T-helper 1 cell (primary cell): ENCODE measurements around the gene DROSHA.

Experiments used
- DNase-seq, 5 donors: peaks; one replicate each; pipeline ENCODE4 v3.0.0-alpha.2; 2012 to 2020

The DROSHA gene

DNA sequence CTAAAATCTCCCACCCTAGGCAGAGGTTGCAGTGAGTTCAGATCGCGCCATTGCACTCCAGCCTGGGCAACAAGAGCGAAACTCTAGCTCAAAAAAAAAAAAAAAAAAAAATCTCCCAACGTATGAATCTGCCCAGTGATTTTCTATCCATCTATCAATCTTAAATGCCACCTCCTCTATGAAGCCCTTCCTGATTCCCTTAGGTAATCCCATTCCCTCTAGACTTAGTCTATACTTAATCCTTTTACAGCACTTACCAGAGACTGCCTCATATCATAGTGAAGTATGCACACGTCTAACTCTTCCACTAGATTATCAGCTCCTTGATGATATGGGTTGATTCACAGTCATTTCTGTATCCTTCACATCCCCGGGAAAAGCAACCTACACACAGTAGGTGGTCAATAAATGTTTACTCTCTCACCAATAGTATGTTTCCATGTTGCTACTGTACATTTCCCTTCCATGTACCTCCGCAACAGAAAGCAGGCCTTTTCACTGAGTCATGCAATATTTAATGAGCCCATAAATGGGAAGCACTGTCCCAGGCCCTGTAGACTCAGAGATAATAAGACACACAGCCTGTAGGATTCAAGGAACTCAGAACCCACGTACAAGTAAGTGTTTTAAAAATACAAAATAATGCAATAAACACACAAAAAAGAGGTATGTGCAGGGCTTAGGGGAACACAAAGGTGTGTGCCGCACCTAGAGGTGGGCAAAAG lies 1.2 kb downstream of the DROSHA start:
- DNase-seq: no peak

DNA sequence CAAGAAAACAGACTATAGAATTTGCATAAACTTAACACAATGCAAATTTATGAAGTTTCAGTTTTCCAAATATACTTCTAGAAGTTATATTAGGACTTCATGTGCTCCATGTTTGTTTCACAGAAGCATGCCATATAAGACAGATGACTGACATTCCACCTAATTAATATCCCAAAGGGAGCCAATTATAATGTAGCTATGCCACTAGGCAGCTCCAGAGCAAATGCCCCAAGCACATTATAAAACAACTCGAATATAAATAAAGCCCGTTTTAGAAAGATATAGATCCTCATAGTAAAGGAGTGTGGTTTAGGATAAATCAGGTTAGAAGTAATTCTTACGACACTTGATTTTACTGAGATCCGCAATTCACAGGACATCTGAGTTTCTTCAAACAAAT lies 8.9 kb downstream of the DROSHA start:
- DNase-seq: no peak

DNA sequence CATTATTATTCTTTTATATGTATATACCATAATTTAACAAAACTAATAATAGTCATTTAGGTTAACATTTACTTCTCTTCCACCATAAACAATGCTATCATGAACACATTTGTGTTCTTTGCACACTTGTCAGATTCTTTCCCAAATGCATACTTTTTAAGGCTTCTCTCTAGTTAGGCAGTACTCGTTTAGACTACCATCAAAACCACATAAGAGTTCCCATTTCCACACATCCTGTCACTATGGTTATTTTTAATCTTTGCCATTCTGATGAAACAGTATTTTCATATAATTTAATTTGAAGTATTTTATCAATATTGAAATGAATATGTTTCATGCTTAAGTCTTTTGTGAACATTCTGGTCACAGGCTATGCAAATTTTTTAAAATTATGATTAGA lies 15.1 kb downstream of the DROSHA start:
- DNase-seq: no peak

DNA sequence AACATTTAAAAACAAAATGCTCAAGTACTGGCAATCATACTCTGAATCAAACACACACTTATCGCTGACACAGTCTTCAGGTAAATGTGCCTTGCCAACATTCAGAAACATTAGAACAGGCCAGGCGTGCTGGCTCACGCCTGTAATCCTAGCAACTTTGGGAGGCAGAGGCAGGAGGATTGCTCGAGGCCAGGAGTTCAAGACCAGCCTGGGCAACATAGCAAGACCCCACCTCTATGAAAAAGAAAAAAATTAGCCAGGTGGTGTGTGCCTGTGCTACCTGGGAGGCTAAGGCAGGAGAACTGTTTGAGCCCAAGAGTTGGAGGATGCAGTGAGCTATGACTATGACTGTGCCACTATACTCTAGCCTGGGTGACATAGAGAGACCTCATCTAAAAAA lies 20.6 kb downstream of the DROSHA start:
- DNase-seq: no peak

DNA sequence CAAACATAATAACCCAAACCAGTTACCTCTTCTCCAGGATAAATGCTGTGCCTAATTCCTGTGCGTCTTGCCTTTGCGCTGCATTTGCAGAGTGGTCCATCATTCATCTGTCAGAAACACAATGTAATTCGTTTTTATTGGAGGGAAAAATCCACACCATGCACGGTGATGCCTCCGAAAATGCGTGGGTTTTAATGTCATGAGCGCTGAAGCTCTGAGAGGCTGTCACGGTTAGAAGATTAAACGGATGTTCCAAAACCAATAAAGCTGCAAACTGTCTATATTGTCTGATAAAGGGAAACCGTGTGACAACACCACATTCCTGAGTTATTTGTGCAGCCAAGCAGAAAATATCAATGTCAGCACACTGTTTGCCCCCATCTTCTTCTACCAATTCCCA lies 27.4 kb downstream of the DROSHA start:
- DNase-seq: no peak

DNA sequence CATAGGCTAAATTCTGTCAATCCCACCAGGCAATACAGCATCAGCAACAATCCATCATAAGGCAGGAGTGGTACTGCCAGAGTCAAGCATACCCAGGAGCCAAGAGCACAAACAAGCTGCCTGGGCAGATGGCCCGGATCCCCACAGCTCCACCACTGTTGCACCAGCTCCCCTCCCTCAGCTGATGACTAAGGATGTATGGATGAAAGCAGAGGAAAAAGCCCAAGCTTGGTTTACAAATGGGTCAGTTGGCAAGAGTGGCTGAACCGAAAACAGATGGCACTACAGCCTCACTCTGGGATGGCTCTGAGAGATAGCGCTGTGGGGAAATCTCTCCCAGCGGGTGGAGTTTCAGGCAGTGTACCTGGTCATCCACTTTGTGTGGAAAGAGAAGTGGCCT lies 29.4 kb downstream of the DROSHA start:
- no peak for DNase-seq

DNA sequence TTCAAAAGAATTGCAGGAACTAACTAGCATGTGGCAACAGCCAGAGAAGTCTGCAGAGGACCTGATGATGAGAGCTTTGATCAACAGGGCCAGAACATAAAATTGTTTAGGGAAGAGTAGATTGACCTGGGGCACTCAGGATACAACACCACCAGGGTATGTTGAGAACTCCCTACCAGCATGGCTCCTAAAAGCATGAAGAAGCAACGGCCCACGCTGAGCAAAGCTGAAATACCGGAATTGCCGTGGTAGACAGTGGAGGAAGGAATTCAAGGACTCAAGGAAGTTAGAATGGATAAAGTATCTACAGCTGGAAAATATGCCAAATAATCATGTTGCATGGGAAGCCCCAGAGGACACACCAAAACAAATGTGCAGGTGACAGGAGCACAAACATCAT lies 31.6 kb downstream of the DROSHA start:
- DNase-seq: no peak

DNA sequence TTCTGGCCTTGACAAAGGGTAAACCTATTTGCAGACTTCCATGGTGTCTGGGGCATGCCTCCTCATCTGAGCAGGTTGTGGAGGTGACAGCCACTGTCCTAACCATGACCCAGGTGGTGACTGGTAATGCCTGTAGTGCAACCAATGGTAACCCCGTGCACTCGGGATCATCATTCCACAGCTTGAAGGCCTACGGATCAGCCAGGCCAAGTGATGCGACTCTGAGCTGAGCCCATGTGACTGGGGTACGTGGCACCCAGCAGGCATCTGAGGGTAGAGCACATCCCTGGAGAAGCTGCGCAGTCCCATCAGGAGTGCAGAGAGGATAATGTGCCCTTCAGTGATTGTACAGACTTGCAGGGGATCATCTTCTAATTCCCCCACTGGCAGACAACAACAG lies 35.0 kb downstream of the DROSHA start:
- no peak for DNase-seq

DNA sequence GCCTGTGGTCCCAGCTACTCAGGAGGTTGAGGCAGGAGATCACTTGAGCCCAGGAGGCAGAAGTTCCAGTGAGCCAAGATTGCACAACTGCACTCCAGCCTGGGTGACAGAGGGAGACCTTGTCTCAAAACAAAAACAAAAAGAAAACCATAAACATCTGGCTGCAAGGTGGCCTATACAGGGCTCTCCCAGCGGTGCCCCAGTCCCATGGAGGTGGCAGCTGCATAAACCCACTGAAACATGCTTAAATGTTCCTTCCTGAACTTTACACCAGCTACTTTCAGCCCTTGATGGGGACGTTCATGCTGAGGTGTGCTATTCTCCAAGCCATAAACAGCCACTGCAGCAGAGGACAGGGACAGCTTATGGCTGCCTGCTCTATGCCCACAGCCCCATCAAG lies 35.6 kb downstream of the DROSHA start:
- DNase-seq: no peak

DNA sequence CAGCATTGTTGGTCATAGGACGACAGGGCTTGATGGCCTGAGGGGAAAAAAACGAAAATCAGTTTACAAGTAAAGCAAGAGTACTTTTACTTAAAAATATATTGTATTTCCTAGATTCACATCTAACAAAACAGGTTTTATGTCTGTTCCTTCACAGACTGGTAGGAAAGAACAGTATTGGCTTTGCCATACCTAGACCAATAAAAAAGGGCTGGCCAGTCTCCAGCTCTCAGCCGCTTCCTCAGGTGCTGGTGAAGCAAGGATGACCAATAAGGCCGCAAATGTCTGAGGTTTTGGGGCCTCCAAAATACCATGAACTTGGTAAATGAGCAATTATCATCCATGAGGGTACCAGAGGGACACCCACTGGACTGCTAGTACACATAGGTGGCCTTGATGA lies 36.6 kb downstream of the DROSHA start:
- no peak for DNase-seq

DNA sequence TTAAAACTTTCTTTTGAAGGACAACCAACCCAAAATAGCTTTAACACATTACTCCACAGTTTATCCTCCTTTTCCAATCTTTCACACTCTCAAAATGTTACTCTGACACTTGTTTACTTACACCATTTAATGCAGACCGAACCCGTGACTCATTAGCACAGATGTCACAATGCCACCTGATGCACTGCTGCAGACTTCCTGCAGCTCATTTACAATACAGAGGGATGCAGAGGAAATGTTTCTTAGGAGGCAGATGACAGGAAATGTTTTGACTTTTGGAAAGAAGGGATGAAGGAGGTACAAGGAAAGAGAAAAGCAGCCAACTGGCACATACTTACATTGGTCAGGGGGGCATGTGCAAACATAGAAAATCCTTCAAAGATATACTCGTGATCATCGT lies 39.0 kb downstream of the DROSHA start:
- DNase-seq: no peak

DNA sequence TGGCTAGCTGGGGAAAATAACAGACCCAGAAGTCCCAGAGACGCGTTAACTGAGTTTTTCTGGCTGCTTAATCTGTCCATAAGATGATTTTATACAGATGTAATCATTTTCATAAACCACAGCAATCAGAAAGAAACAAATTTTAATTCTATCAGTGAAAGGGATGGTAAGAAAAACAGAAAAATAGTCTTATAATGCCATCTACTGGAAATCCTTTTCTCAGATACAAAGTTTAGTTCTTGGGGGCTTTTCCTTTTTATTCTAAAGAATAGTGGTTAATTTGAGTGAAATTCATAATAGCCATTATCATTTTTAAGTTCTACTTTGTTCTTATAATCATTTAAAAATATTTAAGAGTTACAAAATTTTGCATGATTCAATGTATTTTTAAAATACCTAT lies 44.4 kb downstream of the DROSHA start:
- DNase-seq: no peak

DNA sequence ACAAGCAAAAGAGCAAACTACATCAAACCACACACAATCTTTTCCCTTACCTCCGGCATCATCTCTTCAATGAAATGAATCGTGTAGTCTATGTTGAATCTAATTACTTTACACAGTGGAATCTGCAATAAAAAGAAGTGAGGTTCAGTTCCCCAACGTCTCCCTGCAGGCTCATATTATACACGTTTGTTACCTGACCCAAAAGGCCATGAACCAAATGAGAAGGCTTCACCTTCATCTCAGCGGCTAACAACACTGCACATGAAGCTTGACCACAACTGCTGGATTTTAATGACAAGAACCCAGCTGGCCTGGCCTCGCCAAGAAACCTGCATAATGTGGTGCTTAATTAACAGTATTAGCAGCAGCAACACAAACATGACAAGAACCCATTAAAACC lies 45.5 kb downstream of the DROSHA start:
- no peak for DNase-seq

DNA sequence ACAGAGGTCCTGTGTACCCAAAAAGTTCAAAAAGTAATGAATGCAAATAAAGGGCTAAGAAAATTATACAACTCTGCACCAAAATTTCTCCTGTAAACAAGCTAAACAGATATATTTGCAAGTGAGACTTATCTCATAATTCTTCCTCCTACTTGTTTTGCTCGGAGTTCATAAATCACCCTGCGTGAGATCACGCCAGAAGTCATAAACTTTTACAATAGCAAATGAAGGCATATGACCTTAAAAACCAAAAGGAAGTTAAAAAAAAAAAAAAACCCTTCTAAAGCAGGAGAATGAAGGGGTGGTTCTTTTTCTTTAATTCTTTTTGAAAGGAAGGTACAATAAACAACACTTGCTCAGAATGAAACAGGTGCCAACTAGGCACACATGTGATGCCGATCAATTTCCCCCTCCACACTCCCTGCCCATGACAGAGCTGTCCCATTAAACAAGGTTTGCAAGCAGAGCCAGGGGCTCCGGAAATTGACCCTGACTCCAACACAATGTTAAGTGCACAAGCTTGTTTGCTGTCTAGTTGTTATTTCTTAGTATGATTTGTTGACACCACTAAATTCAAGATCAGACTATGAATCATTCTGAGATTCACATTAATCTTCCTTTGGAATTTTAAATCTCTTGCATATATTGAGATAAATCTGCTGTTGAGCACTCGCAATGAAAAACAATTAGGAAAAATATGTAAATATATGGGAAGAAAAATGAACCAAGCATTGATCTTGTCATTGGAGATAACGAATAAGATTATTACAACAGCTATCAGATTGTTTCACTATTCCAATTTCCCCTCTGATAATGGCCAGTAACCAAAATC lies 46.3 kb downstream of the DROSHA start:
- no peak for DNase-seq

DNA sequence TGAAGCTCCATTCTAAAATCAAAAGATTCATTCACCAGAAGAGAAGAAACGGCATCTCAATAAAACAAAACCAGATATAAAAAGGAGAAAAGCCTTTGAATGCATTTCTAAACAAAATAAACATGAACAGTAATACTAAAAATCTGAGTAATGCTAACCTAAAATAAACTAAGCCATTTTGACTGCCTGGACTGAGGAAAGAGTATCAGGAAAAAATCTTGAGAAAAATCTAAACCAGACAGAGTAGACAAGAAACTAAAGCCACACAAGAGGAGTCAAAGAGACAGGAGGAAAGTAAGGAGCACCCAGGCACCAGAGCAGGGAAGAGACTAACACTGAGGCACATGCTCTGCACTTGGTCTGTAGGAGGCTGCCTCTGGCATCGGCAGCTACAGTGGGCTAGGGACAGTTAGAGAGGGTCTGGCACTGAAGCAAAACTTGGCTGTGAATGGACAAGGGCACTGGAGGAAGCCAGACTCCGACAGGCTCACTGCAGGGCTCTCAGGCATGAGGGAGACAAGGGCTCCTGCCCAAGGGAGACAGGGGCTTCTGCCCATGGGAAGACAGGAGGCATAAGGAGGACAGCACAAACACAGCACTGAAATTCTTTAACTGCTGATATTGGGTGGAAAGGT lies 50.2 kb downstream of the DROSHA start:
- DNase-seq: no peak

DNA sequence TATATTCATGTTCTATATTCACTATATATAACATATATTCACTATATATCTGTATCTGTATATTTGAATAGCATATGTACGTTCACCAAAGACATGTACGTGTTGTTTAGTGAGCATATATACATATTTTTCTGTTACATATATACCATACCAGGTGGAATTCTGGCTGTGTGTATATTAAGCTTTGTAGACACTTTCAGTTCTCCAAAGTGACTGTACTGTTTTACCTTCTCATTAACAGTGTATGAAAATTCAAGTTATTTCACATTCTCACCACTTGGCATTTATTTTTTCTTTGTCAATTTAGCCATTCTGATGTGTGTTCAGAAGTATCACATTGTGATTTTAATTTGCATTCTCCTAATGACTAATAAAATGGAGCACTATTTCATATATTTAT lies 52.2 kb downstream of the DROSHA start:
- no peak for DNase-seq

DNA sequence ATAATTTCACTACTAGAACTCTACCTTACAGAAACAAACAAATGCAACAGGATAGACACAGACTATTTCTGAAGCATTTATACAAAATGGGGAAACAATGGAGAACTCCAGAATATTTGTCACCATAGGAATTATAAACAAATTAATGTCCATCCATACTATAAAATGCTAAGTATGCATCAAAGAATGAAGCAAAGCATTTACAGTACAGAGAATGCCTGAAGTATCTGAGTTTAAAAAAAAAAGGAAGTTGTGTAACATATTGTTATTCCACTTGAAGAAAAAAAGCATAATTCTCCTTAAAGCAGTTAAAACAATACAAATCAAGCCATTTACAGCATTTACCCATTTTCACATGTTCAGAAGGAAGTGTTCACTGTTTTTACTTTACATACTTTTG lies 53.0 kb downstream of the DROSHA start:
- no peak for DNase-seq

DNA sequence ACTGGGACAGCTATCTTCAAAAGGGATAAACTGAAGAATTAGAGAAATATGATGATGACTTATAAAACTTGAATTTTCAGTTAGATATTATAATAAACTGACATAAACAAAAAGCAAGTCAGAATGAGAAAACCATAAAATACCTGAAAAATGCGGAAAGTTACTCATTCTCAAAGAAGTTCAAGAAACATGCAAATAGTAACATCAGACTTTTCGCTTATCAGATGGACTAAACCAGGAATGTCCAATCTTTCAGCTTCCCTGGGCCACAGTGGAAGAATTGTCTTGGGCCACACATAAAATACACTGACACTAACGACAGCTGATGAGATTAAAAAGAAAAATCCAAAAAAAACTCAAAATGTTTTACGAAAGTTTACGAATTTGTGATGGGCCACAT lies 53.9 kb downstream of the DROSHA start:
- DNase-seq: no peak

DNA sequence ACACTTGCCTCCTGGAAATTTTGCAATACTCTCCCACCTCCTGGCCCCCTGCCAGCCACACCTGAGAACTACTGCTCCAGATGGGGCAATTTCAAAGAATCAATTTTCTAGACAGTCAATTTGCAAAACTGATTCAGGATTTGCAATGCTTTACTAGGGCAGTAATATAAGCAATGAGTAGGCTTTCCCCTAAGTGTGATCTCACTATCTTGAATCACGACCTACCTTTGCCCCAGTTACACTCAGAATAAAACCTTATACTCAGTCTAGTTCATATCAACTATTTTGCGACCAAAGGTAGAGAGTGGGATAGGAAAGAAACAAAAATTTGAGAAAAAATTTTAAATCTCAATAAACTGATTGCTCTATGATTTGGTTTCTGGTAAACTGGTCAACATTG lies 54.4 kb downstream of the DROSHA start:
- no peak for DNase-seq

DNA sequence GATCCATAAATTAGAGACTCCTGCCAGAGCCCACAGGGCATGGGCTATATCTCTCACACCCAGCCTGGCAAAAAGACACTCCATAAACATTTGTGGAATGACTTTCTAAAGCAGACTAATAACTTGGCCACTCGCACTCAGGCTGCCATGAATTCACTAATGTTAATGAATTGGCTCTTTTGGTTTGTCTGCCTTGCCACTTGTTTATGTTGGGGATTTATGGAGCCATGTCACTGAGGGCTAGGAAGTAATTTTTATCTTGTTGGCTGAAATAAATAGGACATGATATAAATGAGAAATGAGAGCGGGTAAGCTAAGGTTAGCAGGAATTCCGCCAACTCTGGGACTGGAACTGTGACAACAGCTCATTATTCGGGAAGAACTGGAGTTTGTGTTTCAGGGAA lies 55.2 kb downstream of the DROSHA start:
- DNase-seq: no peak

DNA sequence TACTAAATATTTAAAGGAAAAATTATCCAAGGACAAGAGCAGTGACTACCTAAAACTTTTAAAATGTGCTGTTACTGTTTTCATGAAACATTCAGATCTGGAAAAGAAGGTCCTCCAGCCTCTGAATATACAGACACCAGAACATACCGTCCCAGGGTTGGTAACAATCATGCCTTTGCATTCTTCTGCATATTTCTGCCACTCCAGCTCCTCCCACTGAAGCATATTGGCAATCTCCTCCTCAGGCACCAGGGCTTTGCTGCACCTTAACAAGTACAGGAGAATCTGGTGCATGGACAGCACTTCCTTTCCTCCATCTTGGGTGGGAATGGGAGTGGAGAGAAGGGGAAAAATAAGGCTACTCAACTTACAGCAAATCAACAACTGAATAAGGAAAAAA lies 60.0 kb downstream of the DROSHA start:
- DNase-seq: no peak

DNA sequence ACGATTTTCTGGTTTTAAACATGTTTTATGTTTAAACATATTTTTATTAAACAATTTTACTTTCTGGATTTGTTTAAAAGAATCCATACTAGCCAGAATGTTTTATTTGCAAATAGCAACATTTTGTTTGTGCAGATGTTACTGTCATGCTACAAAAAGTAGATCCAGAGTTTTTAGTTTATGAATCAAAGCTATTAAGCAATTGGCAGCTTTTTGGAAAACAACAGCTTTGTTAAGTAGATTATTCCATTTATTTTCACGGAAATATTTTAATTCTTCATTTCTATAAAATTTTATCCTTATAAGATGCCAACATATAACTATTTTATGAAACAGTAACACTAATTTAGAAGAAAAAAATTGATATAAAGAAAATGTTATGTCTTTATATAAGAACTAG lies 60.9 kb downstream of the DROSHA start:
- DNase-seq: no peak

DNA sequence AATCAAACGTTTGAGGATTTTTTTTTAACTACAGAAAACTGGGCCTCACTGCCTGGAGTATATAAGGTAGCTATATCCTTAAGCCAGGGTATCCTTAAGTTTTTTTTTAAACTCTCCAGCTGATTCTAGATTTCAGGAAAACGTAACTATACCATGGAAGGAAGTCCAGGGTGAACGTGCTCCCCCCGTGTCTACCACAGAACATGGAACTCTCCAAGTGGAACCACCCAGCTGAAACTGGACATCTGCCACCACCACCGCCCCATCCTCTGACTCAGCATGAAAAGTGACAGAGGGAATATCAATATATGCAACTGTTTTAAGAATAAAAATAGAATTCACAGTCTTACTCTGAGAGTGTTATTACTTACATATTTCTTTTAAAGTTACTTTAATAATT lies 61.3 kb downstream of the DROSHA start:
- no peak for DNase-seq

DNA sequence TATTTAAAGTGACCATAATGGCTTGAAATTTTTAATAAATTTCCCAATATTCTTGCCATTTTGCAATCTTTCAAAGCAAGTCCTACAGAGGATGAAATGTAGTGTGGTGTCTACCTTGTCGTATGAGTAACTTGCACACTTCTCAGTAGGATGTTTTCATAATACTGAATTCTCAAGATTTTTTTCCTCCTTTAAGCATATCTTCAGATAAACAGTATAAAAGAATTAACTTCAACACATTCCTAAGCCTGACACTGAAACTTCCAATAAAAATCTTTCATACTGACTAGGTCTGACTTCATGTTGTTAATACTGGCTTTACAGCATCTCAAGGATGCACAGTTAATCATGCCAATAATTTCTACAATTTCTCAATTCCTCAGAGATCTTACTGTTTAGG lies 62.0 kb downstream of the DROSHA start:
- DNase-seq: no peak
